Measurements from ENCODE around the gene MAP3K20. TPM values are rescaled to one million over a fixed set of nuclear protein-coding genes. Genes with fewer than 3 reads are reported as not detected.

Gene MAP3K20
- total and polyA plus RNA-seq, 10 of the 15 experiments (the other 5 are each of a cell fraction or from before 2014, with no cell fraction given) = 0.04 to 5.6 (median 2.3) TPM

DNA sequence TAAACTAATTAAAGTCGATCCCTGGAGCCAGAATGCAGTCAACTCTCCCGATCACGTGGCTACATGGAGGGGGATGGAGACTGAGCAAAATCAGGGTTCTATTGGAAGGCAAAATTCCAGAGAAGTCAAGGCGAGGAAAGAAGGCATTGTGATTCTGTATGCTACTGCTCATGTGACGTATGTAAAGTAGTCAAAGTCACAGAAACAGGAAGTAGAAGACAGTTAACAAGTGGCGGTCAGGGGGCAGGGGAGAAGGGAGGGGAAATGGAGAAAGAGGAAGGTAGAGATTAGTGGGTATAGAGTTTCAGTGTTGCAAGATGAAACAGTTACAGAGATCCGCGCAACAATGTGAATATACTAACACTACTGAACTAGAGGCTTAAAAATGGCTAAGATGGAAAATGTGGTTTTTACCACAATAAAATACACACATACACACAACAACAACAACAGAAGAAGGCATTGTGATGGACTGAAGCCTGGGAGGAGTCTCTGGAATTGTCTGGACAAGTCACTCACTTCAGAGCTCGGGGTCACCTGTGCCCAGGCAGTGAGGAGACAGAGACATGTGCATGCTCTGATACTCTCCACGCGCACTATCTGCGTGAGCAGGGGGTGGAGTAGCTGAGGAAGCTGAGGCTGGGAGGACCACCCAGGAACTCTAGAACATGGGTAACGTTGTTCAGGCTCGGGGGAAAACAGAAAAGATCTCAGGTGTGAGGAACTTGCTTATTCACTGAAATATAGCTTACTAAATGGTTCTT is 189.1 kb downstream of the MAP3K20 start (continued):
- 0 out of 2 replicates have a peak, but pooled peaks have one; percentile 10 for TF ChIP-seq BCL11A (IDR thresholded peaks at IDR 0.05; ENCODE audit: low read depth, low read length)
- peak; percentile 79; the same call in 1 of the 2 replicates for TF ChIP-seq SPI1 (IDR thresholded peaks at IDR 0.05; ENCODE audit: borderline replicate concordance, insufficient read depth, low read depth, low read length)
- 0 out of 2 replicates have a peak, but pooled peaks have one; percentile 19 for TF ChIP-seq NBN (IDR thresholded peaks at IDR 0.05)
- TF ChIP-seq ATF7 (IDR thresholded peaks at IDR 0.05; ENCODE audit: low read depth) = peak; percentile 41; the same call in 1 of the 2 replicates
- TF ChIP-seq TCF7 (IDR thresholded peaks at IDR 0.05; ENCODE audit: borderline replicate concordance) = no peak
- TF ChIP-seq RAD51 (IDR thresholded peaks at IDR 0.05) = peak; percentile 50; the same call in 1 of the 2 replicates
- TF ChIP-seq IKZF1 (conservative IDR thresholded peaks at IDR 0.05) = 0 out of 2 replicates have a peak, but pooled peaks have one; percentile 32
- 0 out of 3 replicates have a peak, but pooled peaks of 1 of the 2 experiments have one; percentile 10 for TF ChIP-seq EGR1 (IDR thresholded peaks at IDR 0.05; ENCODE audit: borderline replicate concordance in 1 of 2, low read depth in 2 of 2, low read length in 2 of 2)
- TF ChIP-seq, protein P1, sequence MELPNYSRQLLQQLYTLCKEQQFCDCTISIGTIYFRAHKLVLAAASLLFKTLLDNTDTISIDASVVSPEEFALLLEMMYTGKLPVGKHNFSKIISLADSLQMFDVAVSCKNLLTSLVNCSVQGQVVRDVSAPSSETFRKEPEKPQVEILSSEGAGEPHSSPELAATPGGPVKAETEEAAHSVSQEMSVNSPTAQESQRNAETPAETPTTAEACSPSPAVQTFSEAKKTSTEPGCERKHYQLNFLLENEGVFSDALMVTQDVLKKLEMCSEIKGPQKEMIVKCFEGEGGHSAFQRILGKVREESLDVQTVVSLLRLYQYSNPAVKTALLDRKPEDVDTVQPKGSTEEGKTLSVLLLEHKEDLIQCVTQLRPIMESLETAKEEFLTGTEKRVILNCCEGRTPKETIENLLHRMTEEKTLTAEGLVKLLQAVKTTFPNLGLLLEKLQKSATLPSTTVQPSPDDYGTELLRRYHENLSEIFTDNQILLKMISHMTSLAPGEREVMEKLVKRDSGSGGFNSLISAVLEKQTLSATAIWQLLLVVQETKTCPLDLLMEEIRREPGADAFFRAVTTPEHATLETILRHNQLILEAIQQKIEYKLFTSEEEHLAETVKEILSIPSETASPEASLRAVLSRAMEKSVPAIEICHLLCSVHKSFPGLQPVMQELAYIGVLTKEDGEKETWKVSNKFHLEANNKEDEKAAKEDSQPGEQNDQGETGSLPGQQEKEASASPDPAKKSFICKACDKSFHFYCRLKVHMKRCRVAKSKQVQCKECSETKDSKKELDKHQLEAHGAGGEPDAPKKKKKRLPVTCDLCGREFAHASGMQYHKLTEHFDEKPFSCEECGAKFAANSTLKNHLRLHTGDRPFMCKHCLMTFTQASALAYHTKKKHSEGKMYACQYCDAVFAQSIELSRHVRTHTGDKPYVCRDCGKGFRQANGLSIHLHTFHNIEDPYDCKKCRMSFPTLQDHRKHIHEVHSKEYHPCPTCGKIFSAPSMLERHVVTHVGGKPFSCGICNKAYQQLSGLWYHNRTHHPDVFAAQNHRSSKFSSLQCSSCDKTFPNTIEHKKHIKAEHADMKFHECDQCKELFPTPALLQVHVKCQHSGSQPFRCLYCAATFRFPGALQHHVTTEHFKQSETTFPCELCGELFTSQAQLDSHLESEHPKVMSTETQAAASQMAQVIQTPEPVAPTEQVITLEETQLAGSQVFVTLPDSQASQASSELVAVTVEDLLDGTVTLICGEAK (IDR thresholded peaks at IDR 0.05; ENCODE audit: borderline replicate concordance) = no peak
- TF ChIP-seq, protein P2, sequence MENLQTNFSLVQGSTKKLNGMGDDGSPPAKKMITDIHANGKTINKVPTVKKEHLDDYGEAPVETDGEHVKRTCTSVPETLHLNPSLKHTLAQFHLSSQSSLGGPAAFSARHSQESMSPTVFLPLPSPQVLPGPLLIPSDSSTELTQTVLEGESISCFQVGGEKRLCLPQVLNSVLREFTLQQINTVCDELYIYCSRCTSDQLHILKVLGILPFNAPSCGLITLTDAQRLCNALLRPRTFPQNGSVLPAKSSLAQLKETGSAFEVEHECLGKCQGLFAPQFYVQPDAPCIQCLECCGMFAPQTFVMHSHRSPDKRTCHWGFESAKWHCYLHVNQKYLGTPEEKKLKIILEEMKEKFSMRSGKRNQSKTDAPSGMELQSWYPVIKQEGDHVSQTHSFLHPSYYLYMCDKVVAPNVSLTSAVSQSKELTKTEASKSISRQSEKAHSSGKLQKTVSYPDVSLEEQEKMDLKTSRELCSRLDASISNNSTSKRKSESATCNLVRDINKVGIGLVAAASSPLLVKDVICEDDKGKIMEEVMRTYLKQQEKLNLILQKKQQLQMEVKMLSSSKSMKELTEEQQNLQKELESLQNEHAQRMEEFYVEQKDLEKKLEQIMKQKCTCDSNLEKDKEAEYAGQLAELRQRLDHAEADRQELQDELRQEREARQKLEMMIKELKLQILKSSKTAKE (IDR thresholded peaks at IDR 0.05; ENCODE audit: low read depth, poor library complexity, severe bottlenecking) = no peak
- TF ChIP-seq CREM (IDR thresholded peaks at IDR 0.05; ENCODE audit: low read depth) = peak; percentile 45; the same call in 1 of the 2 replicates
